HCT116 (cell line): ENCODE data around the gene FUNDC2. TPM values are rescaled to one million over a fixed set of nuclear protein-coding genes. Genes with fewer than 3 reads are reported as not detected.

Experiments used
- ATAC-seq: fragments of 200-7000 bp; cut with Tn5 transposase; 2 replicates; pipeline ENCODE4 v1.9.1; 2020; ENCODE audit warnings: mild to moderate bottlenecking, moderate library complexity
- BruUV-seq: library from RNA; stranded (reverse); fragments of 400-500 nt; replicated peaks from 2 replicates; lab custom pipeline; 2021; lab: Mats Ljungman, UMichigan
- CTCF ChIA-PET: fragments of 300-600 bp; sonication (Branson Sonifier 250); formaldehyde crosslinking; loops from one replicate; lab custom pipeline; 2021; ENCODE audit warnings: antibody characterized with exemption; lab: Charles Lee
- POLR2A ChIA-PET: fragments of 300-600, 350-600 bp; sonication (Branson Sonifier 250); formaldehyde crosslinking; loops from one replicate; lab custom pipeline; 2021; ENCODE audit warnings: antibody characterized with exemption; lab: Charles Lee
- RAD21 ChIA-PET, 2 experiments: fragments of 300-600 bp; sonication (Branson Sonifier 250); formaldehyde crosslinking; loops; one replicate each; lab custom pipeline; 2023; ENCODE audit warnings: low total read pairs in 2 of 2; ENCODE audit not compliant: uncharacterized antibody in 2 of 2, unreplicated experiment in 2 of 2, low non-redundant PET in 1 of 2; lab: Charles Lee
- DNase-seq: peaks from one replicate; pipeline ENCODE4 v3.0.0-alpha.2; 2010; ENCODE audit warnings: low read depth, low spot score
- H2AFZ ChIP-seq: fragments of 200-600 bp; shearing (Covaris generic), sonication (generic); 2 replicates; pipeline ENCODE4 v1.6.1; 2017; ENCODE audit warnings: low read depth, mixed run types, mixed read lengths, antibody characterized with exemption, low read length; ENCODE audit not compliant: poor library complexity, severe bottlenecking
- H3K27ac ChIP-seq: 2 replicates; pipeline ENCODE4 v1.5.1; 2012; ENCODE audit warnings: low read depth, low read length
- H3K27me3 ChIP-seq: fragments of 200-600 bp; sonication (generic); 2 replicates; pipeline ENCODE4 v1.6.1; 2016; ENCODE audit warnings: mixed run types, low read length, mixed read lengths; ENCODE audit not compliant: insufficient read depth
- H3K36me3 ChIP-seq, 2 experiments: fragments of 200-500 bp in 1 of 2; fragments of 200-600 bp in 1 of 2; sonication (Bioruptor generic) in 1 of 2; sonication (generic) in 1 of 2; 2 replicates each; pipeline versions ENCODE4 v1.5.1 to v1.6.1; 2014 to 2016; ENCODE audit warnings: low read length in 2 of 2, inconsistent platforms in 1 of 2, mixed read lengths in 1 of 2, mixed run types in 1 of 2; ENCODE audit not compliant: insufficient read depth in 2 of 2, control insufficient read depth in 1 of 2
- H3K4me1 ChIP-seq, 2 experiments: fragments of 200-600 bp in 1 of 2; sonication (generic) in 1 of 2; 2 replicates each; pipeline versions ENCODE4 v1.5.1 to v1.6.1; 2012 to 2017; ENCODE audit warnings: low read length in 2 of 2, inconsistent platforms in 1 of 2, mild to moderate bottlenecking in 1 of 2, mixed read lengths in 1 of 2, mixed run types in 1 of 2, moderate library complexity in 1 of 2; ENCODE audit not compliant: insufficient read depth in 2 of 2, control insufficient read depth in 1 of 2
- H3K4me2 ChIP-seq: fragments of 200-600 bp; sonication (generic); 2 replicates; pipeline ENCODE4 v1.6.1; 2017; ENCODE audit warnings: mixed run types, low read length, mixed read lengths
- H3K4me3 ChIP-seq, 2 experiments: fragments of 200-600 bp in 1 of 2; sonication (generic) in 1 of 2; replicated peaks in 1 of 2; 2 replicates each; pipeline ENCODE4 v1.5.1; 2011 to 2016; ENCODE audit warnings: low read length in 2 of 2, control low read depth in 1 of 2, low read depth in 1 of 2, mild to moderate bottlenecking in 1 of 2, mixed read lengths in 1 of 2, mixed run types in 1 of 2
- H3K79me2 ChIP-seq: fragments of 200-600 bp; sonication (generic); 2 replicates; pipeline ENCODE4 v1.6.1; 2017; ENCODE audit warnings: mild to moderate bottlenecking, mixed run types, low read length, moderate library complexity, mixed read lengths; ENCODE audit not compliant: insufficient read depth
- H3K9ac ChIP-seq: fragments of 200-600 bp; sonication (generic); 2 replicates; pipeline ENCODE4 v1.6.1; 2016; ENCODE audit warnings: low read length, mixed read lengths
- H3K9me2 ChIP-seq: fragments of 200-600 bp; sonication (generic), shearing (Covaris generic); 2 replicates; pipeline ENCODE4 v1.6.1; 2017; ENCODE audit warnings: mixed run types, mild to moderate bottlenecking, moderate library complexity; ENCODE audit not compliant: insufficient read depth
- H3K9me3 ChIP-seq, 2 experiments: fragments of 200-500 bp in 1 of 2; fragments of 200-600 bp in 1 of 2; sonication (Bioruptor generic) in 1 of 2; sonication (generic) in 1 of 2; 2 replicates each; pipeline ENCODE4 v1.6.1; 2014 to 2017; ENCODE audit warnings: low read length in 2 of 2, mixed read lengths in 2 of 2, inconsistent platforms in 1 of 2, low read depth in 1 of 2, mild to moderate bottlenecking in 1 of 2, mixed run types in 1 of 2, moderate library complexity in 1 of 2; ENCODE audit not compliant: control insufficient read depth in 1 of 2, insufficient read depth in 1 of 2
- H4K20me1 ChIP-seq: fragments of 200-600 bp; sonication (generic), shearing (Covaris generic); 2 replicates; pipeline ENCODE4 v1.6.1; 2017; ENCODE audit warnings: mixed run types, mild to moderate bottlenecking, moderate library complexity; ENCODE audit not compliant: insufficient read depth
- CBX3 ChIP-seq: IDR thresholded peaks from 2 replicates; pipeline ENCODE4 v1.6.1; 2012; ENCODE audit warnings: low read depth
- CEBPB ChIP-seq: IDR thresholded peaks from 2 replicates; pipeline ENCODE4 v1.6.1; 2012; ENCODE audit warnings: low read depth
- EZH2 ChIP-seq: fragments of 200-600 bp; sonication (generic); IDR thresholded peaks from 2 replicates; pipeline ENCODE4 v1.6.1; 2017; ENCODE audit warnings: antibody characterized with exemption, mixed run types
- EZH2phosphoT487 ChIP-seq: fragments of 200-600 bp; IDR thresholded peaks from 2 replicates; pipeline ENCODE4 v1.6.1; 2018; ENCODE audit warnings: antibody characterized with exemption, borderline replicate concordance
- FOSL1 ChIP-seq: IDR thresholded peaks from 2 replicates; pipeline ENCODE4 v1.6.1; 2012; ENCODE audit warnings: low read depth
- JUND ChIP-seq: IDR thresholded peaks from 2 replicates; pipeline ENCODE4 v1.6.1; 2012
- POLR2A ChIP-seq: IDR thresholded peaks from 2 replicates; pipeline ENCODE4 v1.7.0; 2011; ENCODE audit warnings: borderline replicate concordance; ENCODE audit not compliant: insufficient read depth, insufficient read length; ENCODE audit errors: extremely low read depth
- RAD21 ChIP-seq: IDR thresholded peaks from 2 replicates; pipeline ENCODE4 v1.6.1; 2012; ENCODE audit warnings: low read depth, mild to moderate bottlenecking
- SIN3A ChIP-seq: IDR thresholded peaks from 2 replicates; pipeline ENCODE4 v1.6.1; 2012; ENCODE audit warnings: low read depth
- SP1 ChIP-seq: IDR thresholded peaks from 2 replicates; pipeline ENCODE4 v1.6.1; 2012; ENCODE audit warnings: low read depth
- SRF ChIP-seq: IDR thresholded peaks from 2 replicates; pipeline ENCODE4 v1.6.1; 2012; ENCODE audit warnings: low read depth
- TCF7L2 ChIP-seq: IDR thresholded peaks from 2 replicates; pipeline ENCODE4 v1.7.0; 2011; ENCODE audit warnings: borderline replicate concordance, inconsistent platforms; ENCODE audit not compliant: insufficient read depth, insufficient read length; ENCODE audit errors: extremely low read depth
- intact Hi-C: fragments of 100-400 bp; cut with micrococcal nuclease; formaldehyde crosslinking; loops from 2 replicates; pipeline ENCODE4 v1.10.0; 2022
- total RNA-seq: library from RNA; stranded (reverse); gene quantifications from one replicate; pipeline ENCODE4 v1.2.1, GENCODE V29; 2021; ENCODE audit not compliant: unreplicated experiment
- TF ChIP-seq, protein P1 (sequence below): IDR thresholded peaks from 2 replicates; pipeline ENCODE4 v1.6.1; 2012; ENCODE audit warnings: low read depth
- TF ChIP-seq, protein P2 (sequence below): IDR thresholded peaks from 2 replicates; pipeline ENCODE4 v1.6.1; 2012

The FUNDC2 gene
- total RNA-seq, 1 experiment from 2014 or later = 32.5 TPM

DNA sequence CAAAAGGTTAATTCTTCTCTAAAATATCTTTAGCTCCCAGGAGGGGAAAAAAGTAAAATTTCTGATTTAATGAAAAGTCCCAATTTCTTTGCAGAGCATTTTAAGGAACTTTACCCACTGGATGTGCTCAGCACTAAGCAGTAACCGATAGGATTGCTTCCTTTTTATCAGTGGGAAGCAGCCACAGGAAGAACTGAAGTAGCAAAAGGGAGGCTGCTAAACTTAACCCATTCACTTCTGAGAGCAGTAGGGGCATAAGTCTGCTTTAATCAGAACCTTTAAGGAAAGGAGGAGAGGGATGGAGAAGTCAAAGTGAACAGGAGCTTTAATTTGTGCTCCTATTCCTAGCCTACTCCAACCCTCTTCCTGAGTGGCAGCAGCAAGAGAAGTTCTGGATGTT is 4.1 kb upstream of the FUNDC2 start, which contains the start of gene F8:
TSS of gene F8 (minus strand) at position 139 of the 400 bp plus-strand sequence. CDS start 171 bp downstream, outside the sequence.
- Histone ChIP-seq H2AFZ (no peak within 1 kb of the TSS), H3K9me2 (no peaks in the 10 kb centered on the region), H3K4me2 (no peak within 1 kb of the TSS), H3K4me3 (no peak within 1 kb of the TSS), H3K27me3 (no peaks in the 10 kb centered on the region), H4K20me1 (no peaks in the 10 kb centered on the region), H3K27ac (no peak within 1 kb of the TSS), H3K79me2 (no peaks in the 10 kb centered on the region), H3K4me1 (peaks cover 2 to 3% of the 10 kb centered on the region in 2 experiments; a peak in 3 of 4 replicates), H3K9ac (no peak within 1 kb of the TSS), H3K36me3 (no peaks in the 10 kb centered on the region), H3K9me3 (no peaks in the 10 kb centered on the region)
- DNase-seq (no peak), ATAC-seq (no peak)
- BruUV-seq = no TSS peak
- intact Hi-C loops = no loop called here
- RAD21 ChIA-PET = no interaction called here
- CTCF ChIA-PET = no interaction called here
- TF ChIP-seq, protein P1, sequence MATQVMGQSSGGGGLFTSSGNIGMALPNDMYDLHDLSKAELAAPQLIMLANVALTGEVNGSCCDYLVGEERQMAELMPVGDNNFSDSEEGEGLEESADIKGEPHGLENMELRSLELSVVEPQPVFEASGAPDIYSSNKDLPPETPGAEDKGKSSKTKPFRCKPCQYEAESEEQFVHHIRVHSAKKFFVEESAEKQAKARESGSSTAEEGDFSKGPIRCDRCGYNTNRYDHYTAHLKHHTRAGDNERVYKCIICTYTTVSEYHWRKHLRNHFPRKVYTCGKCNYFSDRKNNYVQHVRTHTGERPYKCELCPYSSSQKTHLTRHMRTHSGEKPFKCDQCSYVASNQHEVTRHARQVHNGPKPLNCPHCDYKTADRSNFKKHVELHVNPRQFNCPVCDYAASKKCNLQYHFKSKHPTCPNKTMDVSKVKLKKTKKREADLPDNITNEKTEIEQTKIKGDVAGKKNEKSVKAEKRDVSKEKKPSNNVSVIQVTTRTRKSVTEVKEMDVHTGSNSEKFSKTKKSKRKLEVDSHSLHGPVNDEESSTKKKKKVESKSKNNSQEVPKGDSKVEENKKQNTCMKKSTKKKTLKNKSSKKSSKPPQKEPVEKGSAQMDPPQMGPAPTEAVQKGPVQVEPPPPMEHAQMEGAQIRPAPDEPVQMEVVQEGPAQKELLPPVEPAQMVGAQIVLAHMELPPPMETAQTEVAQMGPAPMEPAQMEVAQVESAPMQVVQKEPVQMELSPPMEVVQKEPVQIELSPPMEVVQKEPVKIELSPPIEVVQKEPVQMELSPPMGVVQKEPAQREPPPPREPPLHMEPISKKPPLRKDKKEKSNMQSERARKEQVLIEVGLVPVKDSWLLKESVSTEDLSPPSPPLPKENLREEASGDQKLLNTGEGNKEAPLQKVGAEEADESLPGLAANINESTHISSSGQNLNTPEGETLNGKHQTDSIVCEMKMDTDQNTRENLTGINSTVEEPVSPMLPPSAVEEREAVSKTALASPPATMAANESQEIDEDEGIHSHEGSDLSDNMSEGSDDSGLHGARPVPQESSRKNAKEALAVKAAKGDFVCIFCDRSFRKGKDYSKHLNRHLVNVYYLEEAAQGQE = no peak
- TF ChIP-seq RAD21 (no peak), TCF7L2 (no peak), JUND (no peak), CEBPB (no peak), EZH2phosphoT487 (no peak), SIN3A (no peak), POLR2A (no peak), SRF (no peak), FOSL1 (no peak), CBX3 (no peak), EZH2 (no peak), SP1 (no peak)
- TF ChIP-seq, protein P2, sequence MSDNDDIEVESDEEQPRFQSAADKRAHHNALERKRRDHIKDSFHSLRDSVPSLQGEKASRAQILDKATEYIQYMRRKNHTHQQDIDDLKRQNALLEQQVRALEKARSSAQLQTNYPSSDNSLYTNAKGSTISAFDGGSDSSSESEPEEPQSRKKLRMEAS = no peak
- POLR2A ChIA-PET = no interaction called here
